Mucosa of descending colon (tissue), 3 donors: ENCODE measurements around the gene NHLH1. TPM values are rescaled to one million over a fixed set of nuclear protein-coding genes. Genes with fewer than 3 reads are reported as not detected.

Source experiments
- ATAC-seq: fragments of 200-7000 bp; cut with Tn5 transposase; one replicate; pipeline ENCODE4 v1.9.1; 2020; ENCODE audit warnings: mild to moderate bottlenecking, moderate library complexity
- DNase-seq, 3 donors: peaks; one replicate each; pipeline ENCODE4 v3.0.0-alpha.2; 2020
- H3K36me3 ChIP-seq: fragments of 200-600 bp; one replicate; pipeline ENCODE4 v1.8.0; 2021; ENCODE audit warnings: low read depth, mild to moderate bottlenecking
- H3K4me1 ChIP-seq: fragments of 200-600 bp; one replicate; pipeline ENCODE4 v1.8.0; 2021; ENCODE audit warnings: low read depth, mild to moderate bottlenecking
- H3K4me3 ChIP-seq: fragments of 200-600 bp; one replicate; pipeline ENCODE4 v1.8.0; 2021; ENCODE audit warnings: mild to moderate bottlenecking
- H3K9me3 ChIP-seq: fragments of 200-600 bp; one replicate; pipeline ENCODE4 v1.8.0; 2021; ENCODE audit warnings: mild to moderate bottlenecking
- intact Hi-C, 2 donors: fragments of 100-400 bp; cut with DNase I in 1 of 2; cut with micrococcal nuclease in 1 of 2; formaldehyde crosslinking; loops; one replicate each; pipeline versions ENCODE4 v1.11.0 to v1.11.1; 2022; cut with DNase I, micrococcal nuclease
- long read RNA-seq, 2 donors: library from polyadenylated mRNA; unstranded; transcript quantifications; one replicate each; pipeline ENCODE4 v2.0.0, GENCODE V29; 2019 to 2021
- total RNA-seq, 3 donors: library from RNA; stranded (reverse); fragmentation: NEBNext Ultra II Directional in 2 of 3; extraction: Animal tissue kit (Norgen Biotek cat#: 25700) in 2 of 3; gene quantifications; one replicate each; pipeline versions ENCODE4 v1.2.1 to v1.2.4, GENCODE V29; 2021 to 2023
- TF ChIP-seq, protein P1 (sequence below): fragments of 200-600 bp; IDR thresholded peaks from one replicate; pipeline ENCODE4 v1.8.0; 2022; ENCODE audit warnings: antibody characterized with exemption, mild to moderate bottlenecking
- donor health status: DM: no; HTN: no; CAD: no; lungs with moderate emphysema.
- donor health status: DM: no; HTN: no; CAD: no.
- donor health status: DM: no; HTN: yes; CAD: no.

NHLH1 gene
- under 1 TPM; 0.14 to 0.16 (median 0.14) TPM for total RNA-seq
- long read RNA-seq, donor 1 = 0 reads
- long read RNA-seq, donor 2 = 0 reads

- DNase-seq (no peak), ATAC-seq (no peak)
- TF ChIP-seq, protein P1, sequence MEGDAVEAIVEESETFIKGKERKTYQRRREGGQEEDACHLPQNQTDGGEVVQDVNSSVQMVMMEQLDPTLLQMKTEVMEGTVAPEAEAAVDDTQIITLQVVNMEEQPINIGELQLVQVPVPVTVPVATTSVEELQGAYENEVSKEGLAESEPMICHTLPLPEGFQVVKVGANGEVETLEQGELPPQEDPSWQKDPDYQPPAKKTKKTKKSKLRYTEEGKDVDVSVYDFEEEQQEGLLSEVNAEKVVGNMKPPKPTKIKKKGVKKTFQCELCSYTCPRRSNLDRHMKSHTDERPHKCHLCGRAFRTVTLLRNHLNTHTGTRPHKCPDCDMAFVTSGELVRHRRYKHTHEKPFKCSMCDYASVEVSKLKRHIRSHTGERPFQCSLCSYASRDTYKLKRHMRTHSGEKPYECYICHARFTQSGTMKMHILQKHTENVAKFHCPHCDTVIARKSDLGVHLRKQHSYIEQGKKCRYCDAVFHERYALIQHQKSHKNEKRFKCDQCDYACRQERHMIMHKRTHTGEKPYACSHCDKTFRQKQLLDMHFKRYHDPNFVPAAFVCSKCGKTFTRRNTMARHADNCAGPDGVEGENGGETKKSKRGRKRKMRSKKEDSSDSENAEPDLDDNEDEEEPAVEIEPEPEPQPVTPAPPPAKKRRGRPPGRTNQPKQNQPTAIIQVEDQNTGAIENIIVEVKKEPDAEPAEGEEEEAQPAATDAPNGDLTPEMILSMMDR = no peak
- intact Hi-C loops = no loop called here
- Histone ChIP-seq H3K9me3 (no peaks in the 10 kb centered on the region), H3K36me3 (no peaks in the 10 kb centered on the region), H3K4me1 (no peaks in the 10 kb centered on the region), H3K4me3 (no peak within 1 kb of the TSS)
Measured at GRCh38 chr1:160366731-160367515, at the start of gene NHLH1. NHLH1 (plus strand) TSS chr1:160367071; CDS start chr1:160370732, 3,661 bp downstream.

DNA sequence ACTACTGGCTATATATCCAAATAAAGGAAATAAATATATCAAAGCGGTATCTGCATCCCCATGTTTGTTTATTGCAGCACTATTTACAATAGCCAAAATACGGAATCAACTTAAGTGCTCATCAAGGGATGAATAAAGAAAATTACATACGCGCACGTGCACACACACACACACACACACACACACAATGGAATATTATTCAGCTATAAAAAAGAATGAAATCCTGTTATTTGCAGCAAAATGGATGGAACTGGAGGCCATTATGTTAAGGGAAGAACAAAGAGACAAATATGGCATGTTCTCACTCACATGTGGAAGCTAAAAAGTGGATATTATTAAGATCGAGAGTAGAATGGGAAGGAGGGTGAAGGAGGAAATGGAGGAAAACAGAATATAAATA lies 44.0 kb upstream of the NHLH1 start:
- no peaks in the 10 kb centered on the region for H3K9me3 ChIP-seq
- intact Hi-C loops = no loop called here
- no peak for DNase-seq
- TF ChIP-seq, protein P1 = no peak
- no peak for ATAC-seq
- H3K36me3 ChIP-seq = peaks cover 5% of the 10 kb centered on the region
- H3K4me3 ChIP-seq = no peak overlapping the region
- H3K4me1 ChIP-seq = no peaks in the 10 kb centered on the region

- ATAC-seq (no peak), DNase-seq (no peak)
- Histone ChIP-seq H3K4me3 (no peak overlapping the region), H3K36me3 (peaks cover 11% of the 10 kb centered on the region), H3K4me1 (no peaks in the 10 kb centered on the region), H3K9me3 (no peaks in the 10 kb centered on the region)
- TF ChIP-seq, protein P1 = no peak
- intact Hi-C loops = no loop called here
Measured at GRCh38 chr1:160325252-160325651, 41.6 kb upstream of the NHLH1 start.

DNA sequence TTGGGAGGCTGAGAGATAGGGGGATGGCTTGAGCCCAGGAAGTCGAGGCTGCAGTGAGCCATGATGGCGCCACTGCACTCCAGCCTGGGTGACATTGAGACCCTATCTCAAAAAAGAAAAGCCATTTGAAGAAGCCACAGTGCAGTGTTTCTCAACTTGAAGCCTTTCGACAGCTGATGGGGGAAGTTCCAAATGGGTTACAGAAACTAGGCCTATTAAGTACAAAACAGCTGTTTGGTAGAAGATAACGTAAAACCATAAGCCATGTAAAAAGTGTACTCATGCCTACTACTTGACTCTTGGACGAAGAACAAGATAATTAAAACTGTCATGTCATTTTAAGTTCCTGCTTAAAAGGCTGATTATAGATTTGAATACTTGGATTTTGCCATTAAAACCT lies 40.5 kb upstream of the NHLH1 start:
- Histone ChIP-seq H3K4me3 (no peak overlapping the region), H3K36me3 (peaks cover 19% of the 10 kb centered on the region), H3K4me1 (no peaks in the 10 kb centered on the region), H3K9me3 (no peaks in the 10 kb centered on the region)
- ATAC-seq (no peak), DNase-seq (no peak)
- TF ChIP-seq, protein P1 = no peak
- intact Hi-C loops = no loop called here

- Histone ChIP-seq H3K4me1 (no peaks in the 10 kb centered on the region), H3K4me3 (no peak overlapping the region), H3K36me3 (peaks cover 33% of the 10 kb centered on the region), H3K9me3 (no peaks in the 10 kb centered on the region)
- intact Hi-C loops = no loop called here
- TF ChIP-seq, protein P1 = no peak
- no peak for ATAC-seq
- DNase-seq = no peak
Measured at GRCh38 chr1:160328184-160328583, 38.7 kb upstream of the NHLH1 start.
